Osteoblast (primary cell): ENCODE data around the gene LPGAT1. TPM values are rescaled to one million over a fixed set of nuclear protein-coding genes. Genes with fewer than 3 reads are reported as not detected.
A peak's percentile ranks its signal among the peaks of the same experiment; 100 is the strongest.

ENCODE experiments used
- DNase-seq: peaks from one replicate; pipeline ENCODE4 v3.0.0; 2011; ENCODE audit warnings: low spot score, mixed read lengths; ENCODE audit not compliant: insufficient read length; ENCODE audit errors: missing footprints
- H2AFZ ChIP-seq: 2 replicates; pipeline ENCODE4 v1.6.0; 2011; ENCODE audit warnings: mild to moderate bottlenecking, low read length
- H3K27ac ChIP-seq: 2 replicates; pipeline ENCODE4 v1.5.1; 2011; ENCODE audit warnings: mild to moderate bottlenecking, low read depth, low read length, moderate library complexity
- H3K27me3 ChIP-seq: 2 replicates; pipeline ENCODE4 v1.6.0; 2012; ENCODE audit warnings: mild to moderate bottlenecking, control low read depth, inconsistent platforms, low read length, moderate library complexity; ENCODE audit not compliant: insufficient read depth
- H3K36me3 ChIP-seq: 2 replicates; pipeline ENCODE4 v1.5.1; 2011; ENCODE audit warnings: mild to moderate bottlenecking, low read length, control low read depth, moderate library complexity; ENCODE audit not compliant: insufficient read depth
- H3K4me1 ChIP-seq: 2 replicates; pipeline ENCODE4 v1.5.1; 2011; ENCODE audit warnings: mild to moderate bottlenecking, low read length, control low read depth, moderate library complexity; ENCODE audit not compliant: insufficient read depth
- H3K4me2 ChIP-seq: 2 replicates; pipeline ENCODE4 v1.6.0; 2011; ENCODE audit warnings: mild to moderate bottlenecking, low read length; ENCODE audit not compliant: insufficient read depth
- H3K4me3 ChIP-seq: fragments of 200-600 bp; sonication (generic); 3 replicates; pipeline ENCODE4 v1.5.1; 2012; ENCODE audit warnings: mild to moderate bottlenecking, low read length, inconsistent platforms; ENCODE audit not compliant: insufficient read depth
- H3K79me2 ChIP-seq: 2 replicates; pipeline ENCODE4 v1.6.0; 2012; ENCODE audit warnings: mild to moderate bottlenecking, low read length, control low read depth, inconsistent platforms; ENCODE audit not compliant: insufficient read depth
- H3K9me3 ChIP-seq: 2 replicates; pipeline ENCODE4 v1.5.1; 2011; ENCODE audit warnings: low read depth, low read length, control low read depth
- H4K20me1 ChIP-seq: 2 replicates; pipeline ENCODE4 v1.6.0; 2012; ENCODE audit warnings: mild to moderate bottlenecking, low read length, control low read depth; ENCODE audit not compliant: insufficient read depth
- CTCF ChIP-seq: IDR thresholded peaks from 2 replicates; pipeline ENCODE4 v1.5.1; 2011; ENCODE audit warnings: mild to moderate bottlenecking, low read depth, low read length, moderate library complexity; ENCODE audit errors: extremely low read depth
- total RNA-seq: library from RNA; depleted of rRNA; stranded (reverse); fragments of >200 nt; gene quantifications from 2 replicates; pipeline ENCODE4 v1.2.3, GENCODE V29; 2012

Gene LPGAT1
- 43.4 and 60.4 TPM in 2 replicates for total RNA-seq

- Histone ChIP-seq H3K27me3 (no peaks in the 10 kb centered on the region), H3K4me3 (peak within 1 kb of the TSS; percentile 85), H4K20me1 (no peaks in the 10 kb centered on the region), H3K27ac (peak within 1 kb of the TSS; percentile 36), H3K36me3 (no peaks in the 10 kb centered on the region), H3K79me2 (peaks cover 11% of the 10 kb centered on the region), H3K9me3 (no peaks in the 10 kb centered on the region), H2AFZ (peak within 1 kb of the TSS; percentile 100), H3K4me2 (peak within 1 kb of the TSS; percentile 87), H3K4me1 (peaks cover 9% of the 10 kb centered on the region)
- TF ChIP-seq CTCF, result peak; percentile 46
- peak; percentile 97 for DNase-seq
These were observed at the start of gene LPGAT1 for GRCh38 chr1:211830328-211831142. LPGAT1 (minus strand) TSS chr1:211830763; CDS start chr1:211829296, 1,467 bp downstream.

- TF ChIP-seq CTCF, result no peak
- Histone ChIP-seq H3K27me3 (peaks cover 4% of the 10 kb centered on the region), H3K36me3 (no peaks in the 10 kb centered on the region), H4K20me1 (no peaks in the 10 kb centered on the region), H3K4me2 (no peak overlapping the region), H3K79me2 (no peaks in the 10 kb centered on the region), H3K4me1 (no peaks in the 10 kb centered on the region), H3K9me3 (no peaks in the 10 kb centered on the region), H3K4me3 (no peak overlapping the region), H3K27ac (no peak overlapping the region), H2AFZ (no peak overlapping the region)
- no peak for DNase-seq
These were observed 48.9 kb upstream of the LPGAT1 start for GRCh38 chr1:211879475-211879874.

- Histone ChIP-seq H3K27ac (no peak overlapping the region), H3K79me2 (no peaks in the 10 kb centered on the region), H3K4me2 (no peak overlapping the region), H3K9me3 (no peaks in the 10 kb centered on the region), H3K4me1 (no peaks in the 10 kb centered on the region), H3K4me3 (no peak overlapping the region), H3K36me3 (no peaks in the 10 kb centered on the region), H2AFZ (no peak overlapping the region), H3K27me3 (peaks cover 5% of the 10 kb centered on the region), H4K20me1 (no peaks in the 10 kb centered on the region)
- TF ChIP-seq CTCF, result no peak
- DNase-seq, result no peak
These were observed 46.5 kb upstream of the LPGAT1 start for GRCh38 chr1:211876851-211877590.

- DNase-seq, result no peak
- H3K79me2 ChIP-seq, result no peaks in the 10 kb centered on the region
- TF ChIP-seq CTCF, result no peak
- no peak overlapping the region for H3K27ac ChIP-seq
- H3K4me2 ChIP-seq, result no peak overlapping the region
- no peaks in the 10 kb centered on the region for H3K9me3 ChIP-seq
- H3K4me1 ChIP-seq, result no peaks in the 10 kb centered on the region
- no peak overlapping the region for H2AFZ ChIP-seq
- no peaks in the 10 kb centered on the region for H3K36me3 ChIP-seq
- no peaks in the 10 kb centered on the region for H4K20me1 ChIP-seq
- peaks cover 5% of the 10 kb centered on the region for H3K27me3 ChIP-seq
- no peak overlapping the region for H3K4me3 ChIP-seq
These were observed 45.0 kb upstream of the LPGAT1 start for GRCh38 chr1:211875541-211875940.
